Breast epithelium (tissue), 4 donors: ENCODE data around the gene TMEM229B. TPM values are rescaled to one million over a fixed set of nuclear protein-coding genes. Genes with fewer than 3 reads are reported as not detected.

ENCODE experiments used
- DNase-seq, 2 donors: peaks; one replicate each; pipeline ENCODE4 v3.0.0-alpha.2; 2019; ENCODE audit warnings: low spot score in 2 of 2
- H3K27ac ChIP-seq, 2 donors: fragments of 200-600 bp; sonication (generic) in 1 of 2; one replicate each; pipeline ENCODE4 v1.5.1; 2016 to 2019; ENCODE audit warnings: mild to moderate bottlenecking in 1 of 2
- H3K27me3 ChIP-seq, 2 donors: fragments of 200-600 bp; sonication (generic) in 1 of 2; one replicate each; pipeline versions ENCODE4 v1.5.1 to v1.6.0; 2017 to 2019; ENCODE audit warnings: control low read depth in 1 of 2, mild to moderate bottlenecking in 1 of 2
- H3K36me3 ChIP-seq: fragments of 200-600 bp; one replicate; pipeline ENCODE4 v1.5.1; 2019
- H3K4me1 ChIP-seq, 2 donors: fragments of 200-600 bp; sonication (generic); one replicate each; pipeline ENCODE4 v1.5.1; 2016 to 2019; ENCODE audit warnings: control low read depth in 1 of 2
- H3K4me3 ChIP-seq, 3 donors: fragments of 200-600 bp; sonication (generic); 1 replicate in 2 of 3; 2 replicates in 1 of 3; pipeline ENCODE4 v1.5.1; 2016 to 2019; ENCODE audit warnings: mild to moderate bottlenecking in 3 of 3, moderate library complexity in 2 of 3
- H3K9me3 ChIP-seq, 2 donors: fragments of 200-600 bp; sonication (generic) in 1 of 2; one replicate each; pipeline ENCODE4 v1.5.1; 2016 to 2019; ENCODE audit warnings: control low read depth in 1 of 2
- CTCF ChIP-seq, 3 donors: fragments of 450-650 bp; IDR thresholded peaks; one replicate each; pipeline ENCODE4 v1.5.1; 2016 to 2017; ENCODE audit warnings: antibody characterized with exemption in 3 of 3, mild to moderate bottlenecking in 3 of 3, moderate library complexity in 3 of 3
- POLR2A ChIP-seq: fragments of 450-650 bp; IDR thresholded peaks from one replicate; pipeline ENCODE4 v1.6.1; 2016; ENCODE audit warnings: antibody characterized with exemption, mild to moderate bottlenecking, moderate library complexity
- POLR2AphosphoS5 ChIP-seq, 3 donors: sonication (generic); formaldehyde crosslinking; IDR thresholded peaks; one replicate each; pipeline ENCODE4 v1.6.1; 2017; ENCODE audit warnings: antibody characterized with exemption in 3 of 3
- intact Hi-C: fragments of 100-400 bp; cut with DNase I; formaldehyde crosslinking; loops from one replicate; pipeline ENCODE4 v1.15.1; 2023; ENCODE audit warnings: low total_unique reads
- total RNA-seq, 3 donors: library from RNA; depleted of rRNA; stranded (reverse); fragments of >200 nt; gene quantifications; one replicate each; pipeline ENCODE4 v1.1.0, GENCODE V29; 2016

Gene TMEM229B
- total RNA-seq, 3 donors from 2014 or later, result 0.64 to 10.2 (median 6.0) TPM

GRCh38 chr14:67491285-67491684, 2.8 kb upstream of the TMEM229B start:
- Histone ChIP-seq H3K4me1 (no peaks in the 10 kb centered on the region), H3K27me3 (no peaks in the 10 kb centered on the region), H3K36me3 (no peaks in the 10 kb centered on the region), H3K4me3 (no peak overlapping the region), H3K9me3 (peaks cover 0 to 13% of the 10 kb centered on the region in 2 donors), H3K27ac (no peak overlapping the region)
- intact Hi-C loops, result no loop called here
- TF ChIP-seq POLR2A (no peak), CTCF (IDR thresholded peaks at IDR 0.05) (no peak), POLR2AphosphoS5 (IDR thresholded peaks at IDR 0.05) (no peak)
- DNase-seq, result no peak

DNA sequence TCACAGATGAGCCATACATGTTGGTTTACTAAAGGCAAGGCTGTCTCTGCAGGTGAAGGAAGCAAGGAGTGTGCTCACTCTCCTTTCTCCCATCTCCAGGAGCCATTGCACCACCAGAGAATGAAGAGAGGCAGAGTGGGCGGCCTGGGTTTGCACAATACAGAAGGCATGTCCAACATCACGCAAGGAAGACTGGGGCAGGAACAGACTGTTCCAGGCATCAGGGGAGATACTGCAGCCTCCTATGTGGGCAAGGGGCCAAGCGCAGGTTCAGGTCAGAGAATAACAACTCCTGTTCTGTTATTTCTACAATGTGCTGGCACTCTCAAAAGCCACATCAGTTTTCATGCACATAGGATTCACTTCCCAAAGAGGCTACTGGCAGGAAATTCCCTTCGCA, 1.7 kb upstream of the TMEM229B start:
- intact Hi-C loops, result no loop called here
- DNase-seq, result no peak
- H3K27ac ChIP-seq, result no peak overlapping the region
- H3K36me3 ChIP-seq, result no peaks in the 10 kb centered on the region
- H3K9me3 ChIP-seq, result peaks cover 0 to 13% of the 10 kb centered on the region in 2 donors
- H3K4me3 ChIP-seq, result no peak overlapping the region
- H3K4me1 ChIP-seq, result no peaks in the 10 kb centered on the region
- H3K27me3 ChIP-seq, result no peaks in the 10 kb centered on the region
- TF ChIP-seq CTCF (IDR thresholded peaks at IDR 0.05) (no peak), POLR2A (no peak), POLR2AphosphoS5 (IDR thresholded peaks at IDR 0.05) (no peak)

DNA sequence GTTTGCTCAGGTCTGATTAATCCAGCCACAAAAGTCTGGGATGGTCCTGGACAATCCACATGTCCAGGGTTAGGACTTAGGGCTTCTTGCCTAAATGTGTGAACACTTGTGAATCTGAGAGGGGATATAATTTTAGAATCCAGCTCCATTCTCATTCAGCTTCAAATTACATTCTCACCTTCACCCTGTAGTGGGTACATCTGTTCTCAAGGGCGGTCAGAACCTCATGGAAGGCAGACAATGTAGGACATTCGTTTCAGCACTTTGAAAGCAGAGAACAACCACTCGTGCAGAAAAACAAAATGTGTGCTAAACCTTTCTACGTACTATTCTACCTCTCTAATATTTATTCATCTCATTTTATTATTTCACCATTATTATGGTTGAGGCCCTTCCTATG, 1.2 kb downstream of the TMEM229B start:
- DNase-seq, result no peak
- intact Hi-C loops, result no loop called here
- H3K27me3 ChIP-seq, result no peaks in the 10 kb centered on the region
- no peaks in the 10 kb centered on the region for H3K4me1 ChIP-seq
- no peak overlapping the region for H3K4me3 ChIP-seq
- H3K27ac ChIP-seq, result no peak overlapping the region
- H3K9me3 ChIP-seq, result no peaks in the 10 kb centered on the region
- no peaks in the 10 kb centered on the region for H3K36me3 ChIP-seq
- TF ChIP-seq POLR2AphosphoS5 (IDR thresholded peaks at IDR 0.05) (no peak), CTCF (IDR thresholded peaks at IDR 0.05) (no peak), POLR2A (no peak)

- TF ChIP-seq CTCF (IDR thresholded peaks at IDR 0.05) (no peak), POLR2A (no peak), POLR2AphosphoS5 (IDR thresholded peaks at IDR 0.05) (no peak)
- Histone ChIP-seq H3K9me3 (no peaks in the 10 kb centered on the region), H3K27me3 (no peaks in the 10 kb centered on the region), H3K27ac (no peak overlapping the region), H3K4me3 (no peak overlapping the region), H3K36me3 (no peaks in the 10 kb centered on the region), H3K4me1 (no peaks in the 10 kb centered on the region)
- intact Hi-C loops, result no loop called here
- no peak for DNase-seq
Measured at GRCh38 chr14:67486890-67487289, 1.6 kb downstream of the TMEM229B start.

DNA sequence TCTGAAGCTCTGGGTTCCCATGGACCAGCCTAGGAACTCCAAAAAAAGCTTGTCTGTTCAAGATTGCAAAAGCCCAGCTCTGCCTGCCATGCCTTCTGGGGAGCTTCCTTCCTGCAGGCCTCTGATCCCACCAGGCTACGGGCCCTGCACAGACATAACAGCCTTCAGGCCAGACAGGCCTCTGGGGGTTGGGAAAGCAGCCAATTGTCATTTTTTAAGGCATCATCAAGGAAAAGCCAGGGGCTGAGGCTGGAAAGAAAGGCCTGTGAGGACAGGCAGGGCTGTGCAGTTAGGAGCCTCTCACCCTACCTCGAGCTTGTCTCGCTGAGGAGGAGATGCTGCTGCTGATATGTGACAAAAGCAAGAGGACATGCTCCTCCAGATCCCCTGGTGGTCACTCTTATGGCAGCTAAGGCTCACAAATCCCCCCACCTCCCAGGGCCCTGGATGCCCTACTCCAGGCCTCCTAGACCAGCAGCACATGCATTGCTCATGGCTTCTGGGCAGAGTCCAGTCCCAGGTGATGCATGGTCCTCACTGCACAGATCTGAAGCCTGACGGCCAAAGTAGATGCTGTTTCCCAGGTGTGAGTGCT, 2.9 kb downstream of the TMEM229B start:
- Histone ChIP-seq H3K4me1 (no peaks in the 10 kb centered on the region), H3K27me3 (no peaks in the 10 kb centered on the region), H3K4me3 (no peak overlapping the region), H3K36me3 (no peaks in the 10 kb centered on the region), H3K27ac (no peak overlapping the region), H3K9me3 (no peaks in the 10 kb centered on the region)
- intact Hi-C loops, result no loop called here
- TF ChIP-seq POLR2A (no peak), POLR2AphosphoS5 (IDR thresholded peaks at IDR 0.05) (no peak), CTCF (IDR thresholded peaks at IDR 0.05) (no peak)
- no peak for DNase-seq
